Fibroblast of lung (primary cell): ENCODE data around the gene TMEM269.

Experiments used
- EZH2 ChIP-seq: IDR thresholded peaks from 2 replicates; pipeline ENCODE4 v1.5.1; 2012; ENCODE audit warnings: low read length, control low read depth, mild to moderate bottlenecking; ENCODE audit errors: missing control alignments
- TF ChIP-seq, protein P1 (sequence below), 2 donors: IDR thresholded peaks in 1 of 2; conservative IDR thresholded peaks in 1 of 2; 1 replicate in 1 of 2; 2 replicates in 1 of 2; pipeline ENCODE4 v1.5.1; 2011 to 2012; ENCODE audit warnings: low read length in 2 of 2, control low read depth in 1 of 2, inconsistent platforms in 1 of 2, low read depth in 1 of 2, mild to moderate bottlenecking in 1 of 2

DNA sequence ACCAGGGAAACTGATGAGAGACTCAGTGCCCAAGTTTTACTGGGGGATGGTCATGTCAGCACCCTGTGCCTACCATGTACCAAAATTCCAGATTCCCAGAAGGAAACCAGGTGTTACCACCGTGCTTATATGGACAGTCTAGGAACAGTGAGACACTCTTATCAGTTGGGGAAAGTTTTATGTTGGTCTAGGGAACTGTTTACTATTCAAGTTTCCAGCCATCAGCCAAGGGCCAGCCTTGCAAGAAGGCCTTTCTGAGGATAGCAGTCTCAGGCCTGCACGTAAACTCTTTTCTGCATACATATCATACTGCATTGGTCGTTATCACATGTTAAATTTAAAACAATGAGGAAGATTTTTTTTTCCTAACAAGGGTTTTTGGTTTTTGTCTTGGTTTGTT is 12.6 kb downstream of the TMEM269 start:
- TF ChIP-seq, protein P1, sequence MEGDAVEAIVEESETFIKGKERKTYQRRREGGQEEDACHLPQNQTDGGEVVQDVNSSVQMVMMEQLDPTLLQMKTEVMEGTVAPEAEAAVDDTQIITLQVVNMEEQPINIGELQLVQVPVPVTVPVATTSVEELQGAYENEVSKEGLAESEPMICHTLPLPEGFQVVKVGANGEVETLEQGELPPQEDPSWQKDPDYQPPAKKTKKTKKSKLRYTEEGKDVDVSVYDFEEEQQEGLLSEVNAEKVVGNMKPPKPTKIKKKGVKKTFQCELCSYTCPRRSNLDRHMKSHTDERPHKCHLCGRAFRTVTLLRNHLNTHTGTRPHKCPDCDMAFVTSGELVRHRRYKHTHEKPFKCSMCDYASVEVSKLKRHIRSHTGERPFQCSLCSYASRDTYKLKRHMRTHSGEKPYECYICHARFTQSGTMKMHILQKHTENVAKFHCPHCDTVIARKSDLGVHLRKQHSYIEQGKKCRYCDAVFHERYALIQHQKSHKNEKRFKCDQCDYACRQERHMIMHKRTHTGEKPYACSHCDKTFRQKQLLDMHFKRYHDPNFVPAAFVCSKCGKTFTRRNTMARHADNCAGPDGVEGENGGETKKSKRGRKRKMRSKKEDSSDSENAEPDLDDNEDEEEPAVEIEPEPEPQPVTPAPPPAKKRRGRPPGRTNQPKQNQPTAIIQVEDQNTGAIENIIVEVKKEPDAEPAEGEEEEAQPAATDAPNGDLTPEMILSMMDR (conservative IDR thresholded peaks at IDR 0.05 in 1 of 2, IDR thresholded peaks at IDR 0.05 in 1 of 2; ENCODE audit: low read depth in 1 of 2, low read length in 2 of 2) = no peak
- no peak for TF ChIP-seq EZH2
